HG03196 (cell line): ENCODE measurements around the gene SHISA9.
"Not testable (repeated sequence)": the region's sequence is repeated elsewhere in the genome, so short reads cannot be mapped to it uniquely, and the experiment has no call there.

ENCODE experiments used
- ATAC-seq: cut with Tn5 transposase; IDR thresholded peaks from one replicate; pipeline ENCODE4 v1.9.1; 2021; ENCODE audit not compliant: unreplicated experiment

The SHISA9 gene

GRCh38 chr16:12901597-12902461, at the start of gene SHISA9:
SHISA9 (plus strand) TSS chr16:12901598.
- ATAC-seq = no peak

GRCh38 chr16:12853972-12854371, 47.4 kb upstream of the SHISA9 start:
- ATAC-seq = no peak

- not testable (repeated sequence) for ATAC-seq
Measured at GRCh38 chr16:12857435-12857834, 44.0 kb upstream of the SHISA9 start.

- no peak for ATAC-seq
Measured at GRCh38 chr16:12862327-12862726, 39.1 kb upstream of the SHISA9 start.

GRCh38 chr16:12862941-12863340, 38.5 kb upstream of the SHISA9 start:
- no peak for ATAC-seq

- ATAC-seq = no peak
Measured at GRCh38 chr16:12866981-12867551, 34.3 kb upstream of the SHISA9 start.

GRCh38 chr16:12868169-12868568, 33.2 kb upstream of the SHISA9 start:
- no peak for ATAC-seq

- no peak for ATAC-seq
Measured at GRCh38 chr16:12868788-12869187, 32.6 kb upstream of the SHISA9 start.

- ATAC-seq = no peak
Measured at GRCh38 chr16:12869698-12870427, 31.5 kb upstream of the SHISA9 start.

GRCh38 chr16:12871784-12872183, 29.6 kb upstream of the SHISA9 start:
- no peak for ATAC-seq

GRCh38 chr16:12874186-12874585, 27.2 kb upstream of the SHISA9 start:
- ATAC-seq = no peak

GRCh38 chr16:12876778-12877177, 24.6 kb upstream of the SHISA9 start:
- ATAC-seq = no peak

- no peak for ATAC-seq
Measured at GRCh38 chr16:12878973-12879372, 22.4 kb upstream of the SHISA9 start.

- ATAC-seq = no peak
Measured at GRCh38 chr16:12879812-12880211, 21.6 kb upstream of the SHISA9 start.

- ATAC-seq = no peak
Measured at GRCh38 chr16:12881182-12881581, 20.2 kb upstream of the SHISA9 start.

- no peak for ATAC-seq
Measured at GRCh38 chr16:12881740-12882139, 19.7 kb upstream of the SHISA9 start.

GRCh38 chr16:12885742-12886141, 15.7 kb upstream of the SHISA9 start:
- ATAC-seq = no peak

- no peak for ATAC-seq
Measured at GRCh38 chr16:12891836-12892235, 9.6 kb upstream of the SHISA9 start.

GRCh38 chr16:12893050-12893750, 8.2 kb upstream of the SHISA9 start:
- no peak for ATAC-seq

- no peak for ATAC-seq
Measured at GRCh38 chr16:12896562-12896961, 4.8 kb upstream of the SHISA9 start.

GRCh38 chr16:12898551-12898950, 2.8 kb upstream of the SHISA9 start:
- ATAC-seq = no peak
